NCI-H2029 treated with DMSO at 0.1 percent for 48 hours (cell line): ENCODE data around the gene NFIA.

Experiments
- DNase-seq: peaks from one replicate; lab custom pipeline; 2025; lab: John Stamatoyannopoulos, UW

The NFIA gene

GRCh38 chr1:61152469-61153105 is 70.2 kb downstream of the NFIA start:
- peak; percentile 97 for DNase-seq

GRCh38 chr1:61156576-61157467 is 74.5 kb downstream of the NFIA start:
- no peak for DNase-seq

GRCh38 chr1:61157468-61157987 is 75.2 kb downstream of the NFIA start:
- DNase-seq, result no peak

GRCh38 chr1:61158591-61158990 is 76.2 kb downstream of the NFIA start:
- no peak for DNase-seq

GRCh38 chr1:61160526-61160925 is 78.2 kb downstream of the NFIA start:
- no peak for DNase-seq

- no peak for DNase-seq
These were observed 80.3 kb downstream of the NFIA start for GRCh38 chr1:61162520-61163258.

- no peak for DNase-seq
These were observed 81.0 kb downstream of the NFIA start for GRCh38 chr1:61163355-61163754.

- no peak for DNase-seq
These were observed 83.0 kb downstream of the NFIA start for GRCh38 chr1:61165402-61165801.

GRCh38 chr1:61167309-61167708 is 84.9 kb downstream of the NFIA start:
- no peak for DNase-seq

GRCh38 chr1:61169045-61169444 is 86.7 kb downstream of the NFIA start:
- no peak for DNase-seq

GRCh38 chr1:61169634-61170033 is 87.3 kb downstream of the NFIA start:
- no peak for DNase-seq

- DNase-seq, result no peak
These were observed 88.2 kb downstream of the NFIA start for GRCh38 chr1:61170328-61171238.

GRCh38 chr1:61171346-61171745 is 89.0 kb downstream of the NFIA start:
- DNase-seq, result no peak

GRCh38 chr1:61171974-61172373 is 89.6 kb downstream of the NFIA start:
- DNase-seq, result no peak

GRCh38 chr1:61173118-61173517 is 90.8 kb downstream of the NFIA start:
- DNase-seq, result no peak

GRCh38 chr1:61174060-61174795 is 91.9 kb downstream of the NFIA start:
- no peak for DNase-seq

- no peak for DNase-seq
These were observed 93.6 kb downstream of the NFIA start for GRCh38 chr1:61175976-61176375.

- DNase-seq, result no peak
These were observed 99.0 kb downstream of the NFIA start for GRCh38 chr1:61181067-61182038.

GRCh38 chr1:61182049-61182448 is 99.7 kb downstream of the NFIA start:
- peak; percentile 43 for DNase-seq

- DNase-seq, result no peak
These were observed 100.1 kb downstream of the NFIA start for GRCh38 chr1:61182480-61182879.
